AG04450 (cell line): ENCODE results near the gene HDGFL3. TPM values are rescaled to one million over a fixed set of nuclear protein-coding genes. Genes with fewer than 3 reads are reported as not detected.

Source experiments
- CTCF ChIA-PET: fragments of 300-600, 350-600 bp; formaldehyde crosslinking; extraction: SDS; loops from one replicate; lab custom pipeline; 2022; ENCODE audit warnings: antibody characterized with exemption, inconsistent platforms; lab: Charles Lee
- POLR2A ChIA-PET: fragments of 350-600 bp; formaldehyde crosslinking; extraction: SDS; loops from one replicate; lab custom pipeline; 2021; ENCODE audit warnings: antibody characterized with exemption, inconsistent platforms; lab: Yijun Ruan, JAX
- DNase-seq: peaks from one replicate; pipeline ENCODE4 v3.0.0-alpha.2; 2011; ENCODE audit warnings: low read depth, low spot score
- H3K27ac ChIP-seq: one replicate; pipeline ENCODE4 v1.5.1; 2012; ENCODE audit warnings: low read depth, low read length, control low read depth
- H3K27me3 ChIP-seq: one replicate; pipeline ENCODE4 v1.6.0; 2012; ENCODE audit warnings: low read length; ENCODE audit not compliant: control insufficient read depth, insufficient read depth
- H3K4me3 ChIP-seq: 2 replicates; pipeline ENCODE4 v1.5.1; 2011; ENCODE audit warnings: mild to moderate bottlenecking, low read depth, low read length, control low read depth
- H3K9me3 ChIP-seq: 2 replicates; pipeline ENCODE4 v1.5.1; 2012; ENCODE audit warnings: low read length; ENCODE audit not compliant: control insufficient read depth, insufficient read depth
- CTCF ChIP-seq: IDR thresholded peaks from 2 replicates; pipeline ENCODE4 v1.5.1; 2011; ENCODE audit warnings: low read depth, low read length, control low read depth, inconsistent platforms
- polyA plus RNA-seq: library from polyadenylated mRNA; depleted of rRNA; stranded (reverse); fragments of >200 nt; gene quantifications from 2 replicates; pipeline ENCODE4 v1.2.3, GENCODE V29; 2011

HDGFL3 gene
- polyA plus RNA-seq, 1 experiment: 71.6 TPM

- no peak for DNase-seq
- no peak for TF ChIP-seq CTCF
- no peak overlapping the region for H3K4me3 ChIP-seq
- no peak overlapping the region for H3K27ac ChIP-seq
- H3K27me3 ChIP-seq: no peaks in the 10 kb centered on the region
- ChIA-PET POLR2A (no interaction called here), CTCF (no interaction called here)
- H3K9me3 ChIP-seq: no peaks in the 10 kb centered on the region
Observed at GRCh38 chr15:83132861-83133523, 74.6 kb downstream of the HDGFL3 start.

GRCh38 chr15:83129791-83130190, 77.8 kb downstream of the HDGFL3 start:
- Histone ChIP-seq H3K27ac (no peak overlapping the region), H3K9me3 (no peaks in the 10 kb centered on the region), H3K4me3 (no peak overlapping the region), H3K27me3 (no peaks in the 10 kb centered on the region)
- CTCF ChIA-PET: no interaction called here
- POLR2A ChIA-PET: no interaction called here
- TF ChIP-seq CTCF: no peak
- DNase-seq: no peak

GRCh38 chr15:83127547-83128150, 80.0 kb downstream of the HDGFL3 start:
- Histone ChIP-seq H3K4me3 (no peak overlapping the region), H3K27me3 (no peaks in the 10 kb centered on the region), H3K27ac (no peak overlapping the region), H3K9me3 (no peaks in the 10 kb centered on the region)
- DNase-seq: no peak
- no peak for TF ChIP-seq CTCF
- CTCF ChIA-PET: no interaction called here
- POLR2A ChIA-PET: interaction anchor here (0.6 kb wide), 1 partner anchor 60 kb away, joined by 3 read pairs; the partner anchor contains the start of gene BTBD1

GRCh38 chr15:83123529-83123928, 84.1 kb downstream of the HDGFL3 start:
- no peak for TF ChIP-seq CTCF
- CTCF ChIA-PET: interaction anchor here (0.8 kb wide), 1 partner anchor 73 kb away, joined by 6 read pairs; no protein-coding TSS in a partner anchor
- no peak overlapping the region for H3K4me3 ChIP-seq
- no peaks in the 10 kb centered on the region for H3K9me3 ChIP-seq
- H3K27ac ChIP-seq: no peak overlapping the region
- no peak for DNase-seq
- H3K27me3 ChIP-seq: no peaks in the 10 kb centered on the region
- POLR2A ChIA-PET: no interaction called here

GRCh38 chr15:83119968-83120581, 87.5 kb downstream of the HDGFL3 start:
- no peak overlapping the region for H3K4me3 ChIP-seq
- no peaks in the 10 kb centered on the region for H3K9me3 ChIP-seq
- ChIA-PET CTCF (no interaction called here), POLR2A (no interaction called here)
- no peaks in the 10 kb centered on the region for H3K27me3 ChIP-seq
- TF ChIP-seq CTCF: no peak
- no peak for DNase-seq
- no peak overlapping the region for H3K27ac ChIP-seq
